H9 (cell line): ENCODE data around the gene ADAR. TPM values are rescaled to one million over a fixed set of nuclear protein-coding genes. Genes with fewer than 3 reads are reported as not detected.

Source experiments
- DNase-seq: peaks from one replicate; pipeline ENCODE4 v3.0.0-alpha.2; 2017
- H2AFZ ChIP-seq: one replicate; pipeline ENCODE4 v1.6.1; 2013; ENCODE audit warnings: mild to moderate bottlenecking, low read length, control low read depth, moderate library complexity
- H2AK5ac ChIP-seq: 2 replicates; pipeline ENCODE4 v1.6.1; 2013; ENCODE audit warnings: low read length, control low read depth, mixed read lengths; ENCODE audit not compliant: insufficient read length
- H2BK120ac ChIP-seq: one replicate; pipeline ENCODE4 v1.6.1; 2013; ENCODE audit warnings: low read depth, mild to moderate bottlenecking, low read length, control low read depth, inconsistent platforms; ENCODE audit not compliant: poor library complexity, severe bottlenecking
- H2BK12ac ChIP-seq: 2 replicates; pipeline ENCODE4 v1.6.1; 2013; ENCODE audit warnings: low read length, control low read depth, mixed read lengths, low read depth; ENCODE audit not compliant: insufficient read length
- H2BK15ac ChIP-seq: 2 replicates; pipeline ENCODE4 v1.6.1; 2013; ENCODE audit warnings: low read depth, low read length, control low read depth
- H2BK20ac ChIP-seq: one replicate; pipeline ENCODE4 v1.6.1; 2013; ENCODE audit warnings: low read depth, mild to moderate bottlenecking, low read length, control low read depth, inconsistent platforms; ENCODE audit not compliant: poor library complexity, severe bottlenecking
- H2BK5ac ChIP-seq: 2 replicates; pipeline ENCODE4 v1.6.1; 2013; ENCODE audit warnings: low read length, control low read depth, mixed read lengths; ENCODE audit not compliant: insufficient read length
- H3K14ac ChIP-seq: 2 replicates; pipeline ENCODE4 v1.6.1; 2013; ENCODE audit warnings: low read length, control low read depth; ENCODE audit not compliant: insufficient read depth
- H3K18ac ChIP-seq: 2 replicates; pipeline ENCODE4 v1.6.1; 2013; ENCODE audit warnings: low read depth, mild to moderate bottlenecking, mixed read lengths, low read length, control low read depth; ENCODE audit not compliant: insufficient read length
- H3K23ac ChIP-seq: 2 replicates; pipeline ENCODE4 v1.6.1; 2013; ENCODE audit warnings: low read length, control low read depth, mixed read lengths, low read depth; ENCODE audit not compliant: insufficient read length
- H3K23me2 ChIP-seq: 2 replicates; pipeline ENCODE4 v1.6.1; 2013; ENCODE audit warnings: low read depth, mild to moderate bottlenecking, mixed read lengths, low read length, control low read depth; ENCODE audit not compliant: insufficient read length, poor library complexity, severe bottlenecking
- H3K27ac ChIP-seq: 2 replicates; pipeline ENCODE4 v1.5.1; 2013; ENCODE audit warnings: low read length, control low read depth, mixed read lengths, low read depth; ENCODE audit not compliant: insufficient read length
- H3K27me3 ChIP-seq: 2 replicates; pipeline ENCODE4 v1.6.1; 2013; ENCODE audit warnings: low read length, control low read depth, inconsistent platforms; ENCODE audit not compliant: insufficient read depth
- H3K4ac ChIP-seq: 2 replicates; pipeline ENCODE4 v1.6.1; 2013; ENCODE audit warnings: low read depth, mild to moderate bottlenecking, control low read depth, inconsistent platforms, low read length, moderate library complexity
- H3K4me1 ChIP-seq: 2 replicates; pipeline ENCODE4 v1.6.1; 2013; ENCODE audit warnings: low read length, control low read depth, inconsistent platforms; ENCODE audit not compliant: insufficient read depth
- H3K4me2 ChIP-seq: 2 replicates; pipeline ENCODE4 v1.6.1; 2013; ENCODE audit warnings: low read length, control low read depth, mixed read lengths; ENCODE audit not compliant: insufficient read length, insufficient read depth
- H3K56ac ChIP-seq: 2 replicates; pipeline ENCODE4 v1.6.1; 2013; ENCODE audit warnings: low read depth, mild to moderate bottlenecking, mixed read lengths, low read length, control low read depth; ENCODE audit not compliant: insufficient read length
- H3K79me1 ChIP-seq: 2 replicates; pipeline ENCODE4 v1.6.1; 2013; ENCODE audit warnings: low read depth, mild to moderate bottlenecking, moderate library complexity, low read length, control low read depth, inconsistent platforms; ENCODE audit not compliant: insufficient read depth, poor library complexity, severe bottlenecking
- H3K79me2 ChIP-seq: 2 replicates; pipeline ENCODE4 v1.6.1; 2013; ENCODE audit warnings: low read length, control low read depth, inconsistent platforms; ENCODE audit not compliant: insufficient read depth
- H3K9ac ChIP-seq: 2 replicates; pipeline ENCODE4 v1.6.1; 2013; ENCODE audit warnings: low read length, control low read depth, mixed read lengths; ENCODE audit not compliant: insufficient read length; ENCODE audit errors: extremely low read depth
- H3K9me3 ChIP-seq: one replicate; pipeline ENCODE4 v1.6.1; 2013; ENCODE audit warnings: low read depth, low read length, inconsistent platforms; ENCODE audit not compliant: control insufficient read depth
- H3T11ph ChIP-seq: one replicate; pipeline ENCODE4 v1.6.1; 2013; ENCODE audit warnings: mild to moderate bottlenecking, low read length, control low read depth, inconsistent platforms
- H4K20me1 ChIP-seq: one replicate; pipeline ENCODE4 v1.6.1; 2013; ENCODE audit not compliant: control insufficient read depth, insufficient read length, insufficient read depth
- H4K5ac ChIP-seq: 2 replicates; pipeline ENCODE4 v1.6.1; 2013; ENCODE audit warnings: low read depth, mild to moderate bottlenecking, mixed read lengths, low read length, control low read depth; ENCODE audit not compliant: insufficient read length
- H4K8ac ChIP-seq: replicated peaks from 2 replicates; pipeline ENCODE4 v1.6.1; 2013; ENCODE audit warnings: low read length, control low read depth, mixed read lengths, low read depth; ENCODE audit not compliant: insufficient read length
- H4K91ac ChIP-seq: 2 replicates; pipeline ENCODE4 v1.6.1; 2013; ENCODE audit warnings: low read depth, mild to moderate bottlenecking, moderate library complexity, mixed read lengths, low read length, control low read depth; ENCODE audit not compliant: insufficient read length
- H3K27ac Mint-ChIP-seq, 3 experiments: 2 replicates in 2 of 3; 3 replicates in 1 of 3; pipeline ENCODE4 v1.8.0; 2020 to 2021; ENCODE audit warnings: mixed read lengths in 3 of 3, mild to moderate bottlenecking in 1 of 3, moderate library complexity in 1 of 3
- H3K27me3 Mint-ChIP-seq: 2 replicates; pipeline ENCODE4 v1.8.0; 2021; ENCODE audit warnings: low read depth, mild to moderate bottlenecking, moderate library complexity, mixed read lengths
- H3K36me3 Mint-ChIP-seq, 3 experiments: 2 replicates in 2 of 3; 3 replicates in 1 of 3; pipeline ENCODE4 v1.8.0; 2020 to 2021; ENCODE audit warnings: low read depth in 3 of 3, mixed read lengths in 3 of 3; ENCODE audit not compliant: insufficient read depth in 1 of 3
- H3K4me1 Mint-ChIP-seq, 2 experiments: 2 replicates each; pipeline ENCODE4 v1.8.0; 2020; ENCODE audit warnings: mixed read lengths in 2 of 2
- H3K4me3 Mint-ChIP-seq, 2 experiments: 2 replicates in 1 of 2; 3 replicates in 1 of 2; pipeline ENCODE4 v1.8.0; 2020 to 2021; ENCODE audit warnings: mild to moderate bottlenecking in 2 of 2, mixed read lengths in 2 of 2, moderate library complexity in 1 of 2
- H3K9me3 Mint-ChIP-seq, 2 experiments: 2 replicates in 1 of 2; 3 replicates in 1 of 2; pipeline ENCODE4 v1.8.0; 2020; ENCODE audit warnings: mild to moderate bottlenecking in 2 of 2, mixed read lengths in 2 of 2, moderate library complexity in 1 of 2
- WGBS: extraction: QIAGEN DNeasy Blood & Tissue Kit; methylation state at CpG from one replicate; pipeline ENCODE4 v1.1.7; 2013; ENCODE audit warnings: missing lambda C conversion rate, low lambda C conversion rate, mixed read lengths; ENCODE audit not compliant: insufficient read length; ENCODE audit errors: extremely low coverage; 5-methylcytosine and 5-hydroxymethylcytosine counted together
- total RNA-seq: library from RNA; stranded (reverse); gene quantifications from 2 replicates; pipeline ENCODE4 v1.2.1, GENCODE V29; 2021
- TF ChIP-seq, protein P1 (sequence below): fragments of 200-600 bp; sonication (generic); conservative IDR thresholded peaks from 3 replicates; pipeline ENCODE4 v1.8.0; 2021; ENCODE audit warnings: antibody characterized with exemption, mild to moderate bottlenecking

ADAR gene
- total RNA-seq, 1 experiment from 2014 or later, result 236 TPM

- Histone ChIP-seq H3K4me1 (peaks cover 16% of the 10 kb centered on the region; the same call in 1 of the 2 replicates), H2BK120ac (no peak overlapping the region), H2BK20ac (no peak overlapping the region), H2AK5ac (no peak overlapping the region), H3K4ac (no peak overlapping the region), H3K79me1 (peaks cover 4% of the 10 kb centered on the region), H3K27ac (no peak overlapping the region), H3K27me3 (no peaks in the 10 kb centered on the region), H3T11ph (no peak overlapping the region), H3K18ac (no peak overlapping the region), H3K23me2 (peaks cover 3% of the 10 kb centered on the region), H4K91ac (no peak overlapping the region), H2BK5ac (no peak overlapping the region), H3K9ac (no peak overlapping the region), H4K5ac (no peak overlapping the region), H4K8ac (no peak overlapping the region), H3K23ac (no peak overlapping the region), H2AFZ (no peak overlapping the region), H3K9me3 (no peaks in the 10 kb centered on the region), H2BK15ac (no peak overlapping the region), H3K4me2 (no peak overlapping the region), H2BK12ac (no peak overlapping the region), H3K56ac (no peak overlapping the region), H3K79me2 (peaks cover 27% of the 10 kb centered on the region; the same call in 1 of the 2 replicates), H4K20me1 (no peaks in the 10 kb centered on the region), H3K14ac (no peak overlapping the region)
- TF ChIP-seq, protein P1, sequence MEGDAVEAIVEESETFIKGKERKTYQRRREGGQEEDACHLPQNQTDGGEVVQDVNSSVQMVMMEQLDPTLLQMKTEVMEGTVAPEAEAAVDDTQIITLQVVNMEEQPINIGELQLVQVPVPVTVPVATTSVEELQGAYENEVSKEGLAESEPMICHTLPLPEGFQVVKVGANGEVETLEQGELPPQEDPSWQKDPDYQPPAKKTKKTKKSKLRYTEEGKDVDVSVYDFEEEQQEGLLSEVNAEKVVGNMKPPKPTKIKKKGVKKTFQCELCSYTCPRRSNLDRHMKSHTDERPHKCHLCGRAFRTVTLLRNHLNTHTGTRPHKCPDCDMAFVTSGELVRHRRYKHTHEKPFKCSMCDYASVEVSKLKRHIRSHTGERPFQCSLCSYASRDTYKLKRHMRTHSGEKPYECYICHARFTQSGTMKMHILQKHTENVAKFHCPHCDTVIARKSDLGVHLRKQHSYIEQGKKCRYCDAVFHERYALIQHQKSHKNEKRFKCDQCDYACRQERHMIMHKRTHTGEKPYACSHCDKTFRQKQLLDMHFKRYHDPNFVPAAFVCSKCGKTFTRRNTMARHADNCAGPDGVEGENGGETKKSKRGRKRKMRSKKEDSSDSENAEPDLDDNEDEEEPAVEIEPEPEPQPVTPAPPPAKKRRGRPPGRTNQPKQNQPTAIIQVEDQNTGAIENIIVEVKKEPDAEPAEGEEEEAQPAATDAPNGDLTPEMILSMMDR, result peak; percentile 51
- peak; percentile 44 for DNase-seq
- no peaks in the 10 kb centered on the region for H3K27me3 Mint-ChIP-seq
- H3K27ac Mint-ChIP-seq, result 0 out of 7 replicates have a peak overlapping the region, but pooled peaks of 2 of the 3 experiments have one; percentile 28 to 88
- no peaks in the 10 kb centered on the region for H3K9me3 Mint-ChIP-seq
- H3K4me1 Mint-ChIP-seq, result peaks cover 56 to 57% of the 10 kb centered on the region in 2 experiments
- WGBS, result no CpG with 5 or more reads among the region's 4 CpGs
- H3K36me3 Mint-ChIP-seq, result no peaks in the 10 kb centered on the region
- no peak overlapping the region for H3K4me3 Mint-ChIP-seq
Measured at GRCh38 chr1:154614247-154614646, 6.3 kb upstream of the ADAR start.
